Epithelial cell of proximal tubule (primary cell): ENCODE measurements around the gene EPS8L3. TPM values are rescaled to one million over a fixed set of nuclear protein-coding genes. Genes with fewer than 3 reads are reported as not detected.
"Not testable (repeated sequence)": the region's sequence is repeated elsewhere in the genome, so short reads cannot be mapped to it uniquely, and the experiment has no call there.

Experiments
- DNase-seq: peaks from one replicate; pipeline ENCODE4 v3.0.0-alpha.2; 2011; ENCODE audit warnings: low read depth
- H3K4me3 ChIP-seq: 2 replicates; pipeline ENCODE4 v1.5.1; 2011; ENCODE audit warnings: low read depth, mild to moderate bottlenecking, low read length
- total RNA-seq: library from RNA; depleted of rRNA; stranded (reverse); fragments of >200 nt; gene quantifications from 2 replicates; pipeline ENCODE4 v1.2.3, GENCODE V29; 2015
- TF ChIP-seq, protein P1 (sequence below): conservative IDR thresholded peaks from 2 replicates; pipeline ENCODE4 v1.5.1; 2012; ENCODE audit warnings: low read depth, mild to moderate bottlenecking, low read length

EPS8L3 gene
- total RNA-seq, 1 donor from 2014 or later, result not detected

DNA sequence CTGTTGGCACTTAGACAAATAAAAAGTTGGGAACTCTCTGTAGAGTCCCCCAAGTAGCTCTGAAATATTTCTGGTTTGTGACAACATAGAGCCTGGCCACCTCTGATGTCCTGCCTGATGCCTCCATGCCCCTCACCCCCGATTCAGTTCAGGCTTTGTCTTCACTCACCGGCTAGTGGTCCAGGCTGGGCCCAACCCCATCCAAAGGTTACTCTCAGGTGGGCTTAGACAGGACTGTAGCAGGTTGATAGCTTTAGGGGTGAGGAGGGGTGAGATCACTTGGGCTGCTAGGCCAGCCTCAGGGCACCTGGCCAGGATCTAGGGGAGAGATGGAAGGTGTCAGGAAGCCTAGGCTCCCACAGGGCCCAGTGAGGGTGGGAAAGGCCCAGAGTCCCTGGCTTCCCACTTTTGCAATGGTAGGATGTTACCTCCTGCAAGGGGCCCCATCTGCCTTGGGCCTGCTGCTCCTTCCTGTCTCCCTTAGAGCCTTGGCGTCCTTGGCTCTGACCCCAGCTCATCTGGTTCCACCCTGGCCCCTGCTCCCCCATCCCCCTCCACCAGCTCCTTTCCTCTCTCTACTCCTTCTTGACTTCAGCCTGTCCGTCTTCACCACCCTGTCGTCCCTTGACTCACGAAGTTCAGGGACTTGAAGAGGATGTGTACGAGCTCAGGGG lies 6.7 kb downstream of the EPS8L3 start:
- TF ChIP-seq, protein P1, sequence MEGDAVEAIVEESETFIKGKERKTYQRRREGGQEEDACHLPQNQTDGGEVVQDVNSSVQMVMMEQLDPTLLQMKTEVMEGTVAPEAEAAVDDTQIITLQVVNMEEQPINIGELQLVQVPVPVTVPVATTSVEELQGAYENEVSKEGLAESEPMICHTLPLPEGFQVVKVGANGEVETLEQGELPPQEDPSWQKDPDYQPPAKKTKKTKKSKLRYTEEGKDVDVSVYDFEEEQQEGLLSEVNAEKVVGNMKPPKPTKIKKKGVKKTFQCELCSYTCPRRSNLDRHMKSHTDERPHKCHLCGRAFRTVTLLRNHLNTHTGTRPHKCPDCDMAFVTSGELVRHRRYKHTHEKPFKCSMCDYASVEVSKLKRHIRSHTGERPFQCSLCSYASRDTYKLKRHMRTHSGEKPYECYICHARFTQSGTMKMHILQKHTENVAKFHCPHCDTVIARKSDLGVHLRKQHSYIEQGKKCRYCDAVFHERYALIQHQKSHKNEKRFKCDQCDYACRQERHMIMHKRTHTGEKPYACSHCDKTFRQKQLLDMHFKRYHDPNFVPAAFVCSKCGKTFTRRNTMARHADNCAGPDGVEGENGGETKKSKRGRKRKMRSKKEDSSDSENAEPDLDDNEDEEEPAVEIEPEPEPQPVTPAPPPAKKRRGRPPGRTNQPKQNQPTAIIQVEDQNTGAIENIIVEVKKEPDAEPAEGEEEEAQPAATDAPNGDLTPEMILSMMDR, result no peak
- H3K4me3 ChIP-seq, result no peak overlapping the region
- no peak for DNase-seq

DNA sequence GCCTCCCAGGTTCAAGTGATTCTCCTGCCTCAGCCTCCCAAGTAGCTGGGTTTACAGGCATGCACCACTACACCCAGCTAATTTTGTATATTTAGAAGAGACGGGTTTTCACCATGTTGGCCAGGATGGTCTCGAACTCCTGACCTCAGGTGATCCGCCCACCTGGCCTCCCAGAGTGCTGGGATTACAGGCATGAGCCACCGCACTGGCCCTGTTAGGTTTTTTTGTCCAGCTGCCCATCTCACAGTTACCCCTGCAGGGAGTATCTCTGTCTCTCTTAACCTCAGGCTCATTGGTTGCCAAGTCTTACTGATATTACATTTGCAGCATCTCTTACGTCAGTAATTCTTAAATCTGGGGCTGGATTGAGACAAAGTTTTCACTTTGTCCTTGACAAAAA lies 7.4 kb downstream of the EPS8L3 start:
- not testable (repeated sequence) for DNase-seq, H3K4me3 ChIP-seq

DNA sequence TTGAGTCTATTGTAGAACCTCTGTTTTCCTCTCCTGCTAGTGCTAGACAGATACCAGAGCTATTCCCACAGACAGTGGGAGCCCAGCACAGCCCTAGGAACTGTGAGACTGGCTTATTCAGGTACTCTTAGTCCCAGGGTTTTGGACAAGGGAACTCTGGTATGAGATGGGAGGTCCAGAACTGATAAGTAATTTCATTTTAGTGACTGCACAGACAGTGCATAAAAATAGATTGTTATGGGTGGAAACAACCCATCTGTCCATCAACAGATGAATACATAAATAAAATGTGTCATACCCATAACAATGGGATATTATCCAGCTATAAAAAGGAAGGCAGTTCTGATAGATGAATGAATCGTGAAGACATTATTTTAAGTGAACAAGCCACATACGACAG lies 9.0 kb downstream of the EPS8L3 start:
- H3K4me3 ChIP-seq, result no peak overlapping the region
- no peak for DNase-seq
- TF ChIP-seq, protein P1, result no peak

DNA sequence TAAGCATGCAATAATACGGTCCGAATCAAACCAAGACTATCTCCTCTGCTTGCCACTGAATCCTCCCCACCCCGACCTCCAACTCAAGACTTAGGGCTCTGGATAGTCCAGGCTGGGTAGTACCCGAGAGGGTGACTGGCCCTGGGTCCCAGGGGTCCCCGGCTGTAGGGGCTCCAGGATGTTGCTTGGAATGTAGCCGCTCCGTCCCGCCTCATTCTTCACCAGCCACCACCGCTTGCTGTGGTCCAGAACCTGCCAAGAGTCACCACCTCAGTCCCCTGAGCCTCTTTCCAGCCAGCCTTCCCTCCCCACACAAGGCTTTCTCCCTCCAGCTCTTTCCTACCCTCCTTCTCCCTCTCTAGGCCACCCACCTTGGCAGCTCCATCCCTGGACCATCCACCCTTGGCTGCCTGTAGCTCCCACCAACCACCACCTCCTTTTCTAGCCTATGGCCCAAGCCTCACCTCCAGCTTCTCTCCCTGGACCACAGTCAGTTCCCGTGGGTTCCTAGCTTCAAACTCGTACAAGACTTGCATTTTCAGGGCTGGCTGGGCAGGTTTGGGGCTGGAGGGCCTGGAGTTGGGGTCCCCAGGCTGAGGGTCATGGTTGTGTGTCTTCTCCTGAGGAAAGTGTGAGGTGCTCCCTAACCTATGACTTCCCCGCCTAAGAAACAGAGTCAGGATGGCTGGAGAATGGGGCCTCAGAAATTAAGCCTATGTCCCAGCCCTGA lies 12.0 kb downstream of the EPS8L3 start:
- TF ChIP-seq, protein P1, result no peak
- H3K4me3 ChIP-seq, result no peak overlapping the region
- no peak for DNase-seq

DNA sequence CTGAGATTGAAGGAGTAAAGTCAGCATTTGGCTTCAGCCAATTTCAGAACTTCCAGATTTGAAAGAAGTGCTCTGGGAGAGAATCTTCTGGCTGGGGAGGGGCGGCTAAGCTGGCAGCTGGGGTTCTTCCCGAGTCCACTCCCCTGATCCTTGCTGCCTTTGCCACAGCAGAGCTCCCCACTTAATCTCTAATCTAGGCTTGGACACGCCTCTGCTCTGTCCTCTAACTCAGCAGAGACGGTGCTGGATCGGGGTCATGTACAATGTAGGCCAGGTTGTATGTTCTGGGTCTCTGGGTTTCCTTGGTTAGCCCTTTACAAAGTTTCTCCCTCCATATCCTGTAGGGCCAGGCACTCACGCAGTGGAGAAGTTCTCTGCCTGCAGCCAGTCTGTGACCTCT lies 12.8 kb downstream of the EPS8L3 start:
- TF ChIP-seq, protein P1, result no peak
- H3K4me3 ChIP-seq, result no peak overlapping the region
- DNase-seq, result no peak

DNA sequence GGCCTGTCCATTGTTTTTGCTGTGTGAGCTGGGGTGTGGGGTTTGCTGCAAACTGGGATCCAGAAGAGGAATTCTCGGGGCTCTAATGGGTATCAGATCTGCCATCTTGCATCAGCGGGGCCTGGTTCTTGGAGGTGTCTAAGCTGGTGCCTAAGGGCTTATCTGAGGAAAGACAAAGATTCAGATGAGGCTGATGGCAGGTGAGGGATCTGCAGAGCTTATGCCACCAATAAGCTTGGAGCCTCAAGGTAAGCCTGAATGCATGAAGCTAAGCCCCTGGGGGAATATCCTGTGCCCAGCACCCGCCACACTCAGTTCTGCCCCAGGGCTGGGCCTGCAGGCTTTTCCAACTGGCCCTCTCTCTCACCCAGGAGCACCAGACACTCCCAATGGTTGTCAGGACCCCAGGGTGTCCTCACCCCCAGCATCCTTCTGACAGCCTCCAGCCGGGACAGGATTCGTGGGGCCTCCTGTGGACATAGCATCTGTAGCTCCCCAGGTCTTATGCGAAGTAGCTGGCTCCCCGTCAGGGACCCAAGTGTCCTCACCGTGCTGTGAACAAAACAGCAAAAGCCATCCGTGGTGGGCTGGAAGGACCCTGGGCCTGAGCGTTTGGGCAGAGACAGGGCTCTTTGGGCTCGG lies 13.4 kb downstream of the EPS8L3 start:
- H3K4me3 ChIP-seq, result no peak overlapping the region
- DNase-seq, result no peak
- TF ChIP-seq, protein P1, result no peak

DNA sequence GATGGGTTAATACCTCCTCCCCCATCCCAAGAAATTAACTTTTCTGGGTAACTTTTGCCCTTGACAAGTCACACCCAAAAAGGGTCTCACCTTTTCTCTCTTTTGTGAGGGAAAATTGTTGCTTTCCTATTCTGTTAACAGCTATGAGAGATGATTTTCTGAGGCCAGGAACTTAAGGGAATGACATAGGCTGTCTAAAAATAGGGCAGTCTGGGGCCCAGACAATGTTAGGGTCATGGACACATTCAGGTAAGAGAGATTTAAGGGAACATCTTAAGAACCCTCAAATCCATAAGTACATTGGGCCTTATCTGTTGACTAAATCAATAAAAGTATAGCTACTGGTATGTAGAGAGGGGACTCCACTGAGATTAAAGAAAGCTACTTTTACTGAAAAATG lies 14.5 kb downstream of the EPS8L3 start:
- TF ChIP-seq, protein P1, result no peak
- DNase-seq, result no peak
- no peak overlapping the region for H3K4me3 ChIP-seq

DNA sequence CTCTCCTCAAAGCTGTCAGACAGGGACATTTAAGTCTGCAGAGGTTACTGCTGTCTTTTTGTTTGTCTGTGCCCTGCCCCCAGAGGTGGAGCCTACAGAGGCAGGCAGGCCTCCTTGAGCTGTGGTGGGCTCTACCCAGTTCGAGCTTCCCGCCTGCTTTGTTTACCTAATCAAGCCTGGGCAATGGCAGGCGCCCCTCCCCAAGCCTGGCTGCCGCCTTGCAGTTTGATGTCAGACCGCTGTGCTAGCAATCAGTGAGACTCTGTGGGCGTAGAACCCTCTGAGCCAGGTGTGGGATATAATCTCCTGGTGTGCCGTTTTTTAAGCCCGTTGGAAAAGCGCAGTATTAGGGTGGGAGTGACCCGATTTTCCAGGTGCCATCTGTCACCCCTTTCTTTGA lies 15.4 kb downstream of the EPS8L3 start:
- H3K4me3 ChIP-seq, result not testable (repeated sequence)

More for the DNA sequence above, 15.4 kb downstream of the EPS8L3 start:
- not testable (repeated sequence) for DNase-seq
